HCT116 (cell line): ENCODE data around the gene CBY1. TPM values are rescaled to one million over a fixed set of nuclear protein-coding genes. Genes with fewer than 3 reads are reported as not detected.

Experiments used
- ATAC-seq: fragments of 200-7000 bp; cut with Tn5 transposase; 2 replicates; pipeline ENCODE4 v1.9.1; 2020; ENCODE audit warnings: mild to moderate bottlenecking, moderate library complexity
- BruUV-seq: library from RNA; stranded (reverse); fragments of 400-500 nt; replicated peaks from 2 replicates; lab custom pipeline; 2021; lab: Mats Ljungman, UMichigan
- CTCF ChIA-PET: fragments of 300-600 bp; sonication (Branson Sonifier 250); formaldehyde crosslinking; loops from one replicate; lab custom pipeline; 2021; ENCODE audit warnings: antibody characterized with exemption; lab: Charles Lee
- POLR2A ChIA-PET: fragments of 300-600, 350-600 bp; sonication (Branson Sonifier 250); formaldehyde crosslinking; loops from one replicate; lab custom pipeline; 2021; ENCODE audit warnings: antibody characterized with exemption; lab: Charles Lee
- RAD21 ChIA-PET, 2 experiments: fragments of 300-600 bp; sonication (Branson Sonifier 250); formaldehyde crosslinking; loops; one replicate each; lab custom pipeline; 2023; ENCODE audit warnings: low total read pairs in 2 of 2; ENCODE audit not compliant: uncharacterized antibody in 2 of 2, unreplicated experiment in 2 of 2, low non-redundant PET in 1 of 2; lab: Charles Lee
- DNase-seq: peaks from one replicate; pipeline ENCODE4 v3.0.0-alpha.2; 2010; ENCODE audit warnings: low read depth, low spot score
- H2AFZ ChIP-seq: fragments of 200-600 bp; shearing (Covaris generic), sonication (generic); 2 replicates; pipeline ENCODE4 v1.6.1; 2017; ENCODE audit warnings: low read depth, mixed run types, mixed read lengths, antibody characterized with exemption, low read length; ENCODE audit not compliant: poor library complexity, severe bottlenecking
- H3K27ac ChIP-seq: 2 replicates; pipeline ENCODE4 v1.5.1; 2012; ENCODE audit warnings: low read depth, low read length
- H3K27me3 ChIP-seq: fragments of 200-600 bp; sonication (generic); 2 replicates; pipeline ENCODE4 v1.6.1; 2016; ENCODE audit warnings: mixed run types, low read length, mixed read lengths; ENCODE audit not compliant: insufficient read depth
- H3K36me3 ChIP-seq, 2 experiments: fragments of 200-500 bp in 1 of 2; fragments of 200-600 bp in 1 of 2; sonication (Bioruptor generic) in 1 of 2; sonication (generic) in 1 of 2; 2 replicates each; pipeline versions ENCODE4 v1.5.1 to v1.6.1; 2014 to 2016; ENCODE audit warnings: low read length in 2 of 2, inconsistent platforms in 1 of 2, mixed read lengths in 1 of 2, mixed run types in 1 of 2; ENCODE audit not compliant: insufficient read depth in 2 of 2, control insufficient read depth in 1 of 2
- H3K4me1 ChIP-seq, 2 experiments: fragments of 200-600 bp in 1 of 2; sonication (generic) in 1 of 2; 2 replicates each; pipeline versions ENCODE4 v1.5.1 to v1.6.1; 2012 to 2017; ENCODE audit warnings: low read length in 2 of 2, inconsistent platforms in 1 of 2, mild to moderate bottlenecking in 1 of 2, mixed read lengths in 1 of 2, mixed run types in 1 of 2, moderate library complexity in 1 of 2; ENCODE audit not compliant: insufficient read depth in 2 of 2, control insufficient read depth in 1 of 2
- H3K4me2 ChIP-seq: fragments of 200-600 bp; sonication (generic); 2 replicates; pipeline ENCODE4 v1.6.1; 2017; ENCODE audit warnings: mixed run types, low read length, mixed read lengths
- H3K4me3 ChIP-seq, 2 experiments: fragments of 200-600 bp in 1 of 2; sonication (generic) in 1 of 2; replicated peaks in 1 of 2; 2 replicates each; pipeline ENCODE4 v1.5.1; 2011 to 2016; ENCODE audit warnings: low read length in 2 of 2, control low read depth in 1 of 2, low read depth in 1 of 2, mild to moderate bottlenecking in 1 of 2, mixed read lengths in 1 of 2, mixed run types in 1 of 2
- H3K79me2 ChIP-seq: fragments of 200-600 bp; sonication (generic); 2 replicates; pipeline ENCODE4 v1.6.1; 2017; ENCODE audit warnings: mild to moderate bottlenecking, mixed run types, low read length, moderate library complexity, mixed read lengths; ENCODE audit not compliant: insufficient read depth
- H3K9ac ChIP-seq: fragments of 200-600 bp; sonication (generic); 2 replicates; pipeline ENCODE4 v1.6.1; 2016; ENCODE audit warnings: low read length, mixed read lengths
- H3K9me2 ChIP-seq: fragments of 200-600 bp; sonication (generic), shearing (Covaris generic); 2 replicates; pipeline ENCODE4 v1.6.1; 2017; ENCODE audit warnings: mixed run types, mild to moderate bottlenecking, moderate library complexity; ENCODE audit not compliant: insufficient read depth
- H3K9me3 ChIP-seq, 2 experiments: fragments of 200-500 bp in 1 of 2; fragments of 200-600 bp in 1 of 2; sonication (Bioruptor generic) in 1 of 2; sonication (generic) in 1 of 2; 2 replicates each; pipeline ENCODE4 v1.6.1; 2014 to 2017; ENCODE audit warnings: low read length in 2 of 2, mixed read lengths in 2 of 2, inconsistent platforms in 1 of 2, low read depth in 1 of 2, mild to moderate bottlenecking in 1 of 2, mixed run types in 1 of 2, moderate library complexity in 1 of 2; ENCODE audit not compliant: control insufficient read depth in 1 of 2, insufficient read depth in 1 of 2
- H4K20me1 ChIP-seq: fragments of 200-600 bp; sonication (generic), shearing (Covaris generic); 2 replicates; pipeline ENCODE4 v1.6.1; 2017; ENCODE audit warnings: mixed run types, mild to moderate bottlenecking, moderate library complexity; ENCODE audit not compliant: insufficient read depth
- ATF3 ChIP-seq: IDR thresholded peaks from 2 replicates; pipeline ENCODE4 v1.6.1; 2012
- CBX3 ChIP-seq: IDR thresholded peaks from 2 replicates; pipeline ENCODE4 v1.6.1; 2012; ENCODE audit warnings: low read depth
- CEBPB ChIP-seq: IDR thresholded peaks from 2 replicates; pipeline ENCODE4 v1.6.1; 2012; ENCODE audit warnings: low read depth
- CTCF ChIP-seq, 3 experiments: fragments of 200-600 bp in 1 of 3; sonication (generic) in 1 of 3; IDR thresholded peaks in 2 of 3; conservative IDR thresholded peaks in 1 of 3; 2 replicates each; pipeline ENCODE4 v1.5.1; 2012 to 2017; ENCODE audit warnings: low read depth in 2 of 3, low read length in 2 of 3, antibody characterized with exemption in 1 of 3, borderline replicate concordance in 1 of 3, control low read depth in 1 of 3, mild to moderate bottlenecking in 1 of 3, mixed read lengths in 1 of 3, mixed run types in 1 of 3, moderate library complexity in 1 of 3; ENCODE audit not compliant: insufficient read depth in 1 of 3
- EGR1 ChIP-seq: IDR thresholded peaks from 2 replicates; pipeline ENCODE4 v1.6.1; 2012; ENCODE audit warnings: low read depth
- EZH2 ChIP-seq: fragments of 200-600 bp; sonication (generic); IDR thresholded peaks from 2 replicates; pipeline ENCODE4 v1.6.1; 2017; ENCODE audit warnings: antibody characterized with exemption, mixed run types
- JUND ChIP-seq: IDR thresholded peaks from 2 replicates; pipeline ENCODE4 v1.6.1; 2012
- MAX ChIP-seq: IDR thresholded peaks from 2 replicates; pipeline ENCODE4 v1.6.1; 2012
- POLR2A ChIP-seq: IDR thresholded peaks from 2 replicates; pipeline ENCODE4 v1.7.0; 2011; ENCODE audit warnings: borderline replicate concordance; ENCODE audit not compliant: insufficient read depth, insufficient read length; ENCODE audit errors: extremely low read depth
- POLR2AphosphoS5 ChIP-seq: IDR thresholded peaks from 2 replicates; pipeline ENCODE4 v1.6.1; 2011; ENCODE audit warnings: mild to moderate bottlenecking, low read depth, low read length, moderate library complexity
- RAD21 ChIP-seq: IDR thresholded peaks from 2 replicates; pipeline ENCODE4 v1.6.1; 2012; ENCODE audit warnings: low read depth, mild to moderate bottlenecking
- SP1 ChIP-seq: IDR thresholded peaks from 2 replicates; pipeline ENCODE4 v1.6.1; 2012; ENCODE audit warnings: low read depth
- TCF7L2 ChIP-seq: IDR thresholded peaks from 2 replicates; pipeline ENCODE4 v1.7.0; 2011; ENCODE audit warnings: borderline replicate concordance, inconsistent platforms; ENCODE audit not compliant: insufficient read depth, insufficient read length; ENCODE audit errors: extremely low read depth
- YY1 ChIP-seq: IDR thresholded peaks from 2 replicates; pipeline ENCODE4 v1.6.1; 2011; ENCODE audit warnings: low read length, low read depth, moderate library complexity, mild to moderate bottlenecking; ENCODE audit not compliant: insufficient replicate concordance; ENCODE audit errors: extremely low read depth
- ZBTB33 ChIP-seq: IDR thresholded peaks from 2 replicates; pipeline ENCODE4 v1.6.1; 2011; ENCODE audit warnings: mild to moderate bottlenecking, low read length, moderate library complexity; ENCODE audit not compliant: insufficient replicate concordance; ENCODE audit errors: extremely low read depth
- ZNF274 ChIP-seq: fragments of 200-500 bp; sonication (Bioruptor generic); IDR thresholded peaks from 2 replicates; pipeline ENCODE4 v1.6.1; 2014; ENCODE audit warnings: mild to moderate bottlenecking, low read depth, low read length, inconsistent platforms
- intact Hi-C: fragments of 100-400 bp; cut with micrococcal nuclease; formaldehyde crosslinking; loops from 2 replicates; pipeline ENCODE4 v1.10.0; 2022
- total RNA-seq: library from RNA; stranded (reverse); gene quantifications from one replicate; pipeline ENCODE4 v1.2.1, GENCODE V29; 2021; ENCODE audit not compliant: unreplicated experiment

CBY1 gene
- total RNA-seq, 1 experiment from 2014 or later, result 27.6 TPM

GRCh38 chr22:38631724-38632123, 24.7 kb upstream of the CBY1 start (continued):
- no peak for TF ChIP-seq ZBTB33

- Histone ChIP-seq H3K36me3 (peaks cover 0 to 7% of the 10 kb centered on the region in 2 experiments; a peak in 2 of 4 replicates), H3K9ac (no peak overlapping the region)
- intact Hi-C loops, result no loop called here
- DNase-seq, result no peak
- no peak for TF ChIP-seq YY1
- TF ChIP-seq ATF3, result no peak
- TF ChIP-seq SP1, result no peak
- TF ChIP-seq EZH2, result no peak
- no peak for TF ChIP-seq CTCF (IDR thresholded peaks at IDR 0.05 in 2 of 3, conservative IDR thresholded peaks at IDR 0.05 in 1 of 3; ENCODE audit: borderline replicate concordance in 1 of 3, insufficient read depth in 1 of 3, low read depth in 2 of 3, low read length in 2 of 3)
- no peak for TF ChIP-seq ZNF274
- TF ChIP-seq CBX3, result no peak
- no peak for TF ChIP-seq JUND
- TF ChIP-seq RAD21, result no peak
- no peak for TF ChIP-seq CEBPB
- TF ChIP-seq POLR2A, result no peak
- no peak for TF ChIP-seq MAX
- no peak for TF ChIP-seq POLR2AphosphoS5
- no peak for TF ChIP-seq TCF7L2
- TF ChIP-seq EGR1, result no peak
- TF ChIP-seq, all 23 proteins: peak for 0
- no peaks in the 10 kb centered on the region for H4K20me1 ChIP-seq
- no peak for ATAC-seq
- no peaks in the 10 kb centered on the region for H3K9me2 ChIP-seq
- H3K27ac ChIP-seq, result no peak overlapping the region
- no peaks in the 10 kb centered on the region for H3K27me3 ChIP-seq
- CTCF ChIA-PET, result no interaction called here
- no peak overlapping the region for H3K4me2 ChIP-seq
- no peaks in the 10 kb centered on the region for H3K79me2 ChIP-seq
- BruUV-seq, result no TSS peak
- H3K9me3 ChIP-seq, result no peaks in the 10 kb centered on the region
- POLR2A ChIA-PET, result no interaction called here
- H3K4me3 ChIP-seq, result no peak overlapping the region
- no peaks in the 10 kb centered on the region for H3K4me1 ChIP-seq
- RAD21 ChIA-PET, result no interaction called here
- H2AFZ ChIP-seq, result no peak overlapping the region
Observed at GRCh38 chr22:38632528-38632927, 23.9 kb upstream of the CBY1 start.
